GM19240 (cell line): ENCODE data around the gene RIOK1.
A peak's percentile ranks its signal among the peaks of the same experiment; 100 is the strongest.
"Not testable (repeated sequence)": the region's sequence is repeated elsewhere in the genome, so short reads cannot be mapped to it uniquely, and the experiment has no call there.

Experiments used
- DNase-seq: peaks from one replicate; pipeline ENCODE4 v3.0.0; 2011; ENCODE audit warnings: low spot score; ENCODE audit not compliant: insufficient read length

RIOK1 gene

GRCh38 chr6:7389451-7390225, at the start of gene RIOK1, which contains the start of gene CAGE1:
Gene RIOK1, plus strand, starts transcription at chr6:7389808. Its CDS starts 195 bp downstream, at chr6:7390003.
Gene CAGE1, minus strand, starts transcription at chr6:7389742. Its CDS starts 2,569 bp downstream, at chr6:7387173.
- peak; percentile 88 for DNase-seq

GRCh38 chr6:7341271-7341670, 48.3 kb upstream of the RIOK1 start:
- no peak for DNase-seq

GRCh38 chr6:7341989-7342742, 47.4 kb upstream of the RIOK1 start:
- no peak for DNase-seq

GRCh38 chr6:7343546-7344475, 45.8 kb upstream of the RIOK1 start:
- DNase-seq: no peak

- not testable (repeated sequence) for DNase-seq
These were observed 44.7 kb upstream of the RIOK1 start for GRCh38 chr6:7344773-7345450.

GRCh38 chr6:7347551-7347997, 42.0 kb upstream of the RIOK1 start:
- DNase-seq: not testable (repeated sequence)

- DNase-seq: not testable (repeated sequence)
These were observed 39.0 kb upstream of the RIOK1 start for GRCh38 chr6:7350591-7350990.

- DNase-seq: not testable (repeated sequence)
These were observed 37.7 kb upstream of the RIOK1 start for GRCh38 chr6:7351916-7352315.

GRCh38 chr6:7367408-7367807, 22.2 kb upstream of the RIOK1 start:
- no peak for DNase-seq

- no peak for DNase-seq
These were observed 15.9 kb upstream of the RIOK1 start for GRCh38 chr6:7373739-7374138.

GRCh38 chr6:7377961-7378360, 11.6 kb upstream of the RIOK1 start:
- no peak for DNase-seq

- DNase-seq: no peak
These were observed 10.9 kb upstream of the RIOK1 start for GRCh38 chr6:7378740-7379139.

- no peak for DNase-seq
These were observed 8.5 kb upstream of the RIOK1 start for GRCh38 chr6:7381092-7381491.

GRCh38 chr6:7389162-7389450, 502 bp upstream of the RIOK1 start:
- DNase-seq: peak; percentile 29

- DNase-seq: peak; percentile 6
These were observed 744 bp downstream of the RIOK1 start for GRCh38 chr6:7390226-7390878.

- no peak for DNase-seq
These were observed 1.5 kb downstream of the RIOK1 start for GRCh38 chr6:7391151-7391550.

GRCh38 chr6:7392402-7392801, 2.8 kb downstream of the RIOK1 start:
- DNase-seq: no peak

GRCh38 chr6:7401075-7401474, 11.5 kb downstream of the RIOK1 start:
- no peak for DNase-seq

GRCh38 chr6:7402716-7403115, 13.1 kb downstream of the RIOK1 start:
- no peak for DNase-seq

- DNase-seq: no peak
These were observed 14.9 kb downstream of the RIOK1 start for GRCh38 chr6:7404546-7404945.
